Measurements from ENCODE around the gene APBA2.
"Not testable (repeated sequence)": the region's sequence is repeated elsewhere in the genome, so short reads cannot be mapped to it uniquely, and the experiment has no call there.

Gene APBA2

GRCh38 chr15:29142129-29142747 is 256.5 kb downstream of the APBA2 start:
- DNase-seq = no peak

GRCh38 chr15:29143293-29143692 is 257.5 kb downstream of the APBA2 start:
- no peak for DNase-seq

GRCh38 chr15:29143909-29144635 is 258.3 kb downstream of the APBA2 start:
- no peak for DNase-seq

GRCh38 chr15:29149738-29150075 is 263.9 kb downstream of the APBA2 start:
- DNase-seq = no peak

DNA sequence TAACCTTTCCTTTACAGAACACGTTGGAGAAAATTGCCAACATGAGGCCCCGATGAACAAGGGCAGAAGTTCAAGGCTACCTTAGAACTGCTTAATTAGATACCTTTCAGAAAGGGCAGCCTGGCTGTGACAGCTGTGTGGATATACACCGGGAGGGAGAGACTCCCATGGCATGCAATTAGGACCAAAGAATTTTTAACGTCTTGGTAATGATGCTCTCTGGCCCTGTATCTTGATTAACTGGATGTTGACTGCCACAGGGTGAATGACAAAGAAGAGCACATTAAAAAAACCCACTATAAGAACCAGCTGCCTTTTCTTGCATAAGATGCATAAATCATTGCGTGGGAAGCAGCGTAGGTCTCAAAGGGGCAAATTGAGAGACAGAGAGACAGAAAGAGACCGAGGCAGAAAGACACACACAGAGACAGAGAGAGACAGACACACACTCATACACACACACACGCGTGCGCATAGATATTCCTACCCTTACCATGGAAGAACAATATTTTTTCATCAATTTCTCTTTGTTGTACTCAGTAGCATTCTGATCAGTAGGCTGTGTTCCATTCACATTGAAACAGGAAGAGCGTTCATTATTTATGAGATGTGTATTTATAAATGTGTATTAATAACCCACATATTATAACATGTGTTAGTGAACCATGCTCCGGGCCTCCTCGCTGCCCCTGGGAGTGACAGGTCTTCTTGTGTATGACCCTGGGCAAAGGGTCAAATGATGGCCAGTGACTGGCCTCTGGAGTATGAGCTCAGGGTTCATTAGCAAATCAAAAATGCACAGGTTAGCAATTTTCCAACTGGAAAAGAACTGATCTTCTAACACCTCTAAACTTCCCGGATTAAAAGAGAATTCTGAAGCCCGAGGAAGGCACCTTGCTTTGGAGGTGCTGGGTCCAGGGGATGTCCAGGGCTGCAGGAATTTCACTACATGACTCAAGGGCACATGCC is 265.0 kb downstream of the APBA2 start:
- DNase-seq = no peak

GRCh38 chr15:29151484-29151857 is 265.7 kb downstream of the APBA2 start:
- no peak for DNase-seq

DNA sequence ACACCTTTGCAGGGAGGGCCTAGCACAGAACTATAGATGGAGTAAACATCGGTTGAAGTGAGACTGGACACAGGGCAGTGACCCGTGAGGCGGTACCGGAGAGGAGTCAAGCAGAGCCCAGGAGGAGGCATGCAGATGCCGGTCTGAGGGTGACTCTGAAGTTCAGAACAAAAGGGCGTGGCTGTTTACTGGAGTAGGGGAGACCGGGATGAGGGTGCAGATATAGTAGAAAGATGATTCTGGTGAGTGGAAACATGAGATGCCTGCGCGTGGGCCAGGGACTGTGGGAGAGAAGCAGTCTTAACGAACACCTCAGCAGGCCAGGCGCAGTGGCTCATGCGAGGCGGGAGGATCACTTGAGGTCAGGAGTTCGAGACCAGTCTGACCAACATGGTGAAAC is 270.7 kb downstream of the APBA2 start:
- DNase-seq = no peak

DNA sequence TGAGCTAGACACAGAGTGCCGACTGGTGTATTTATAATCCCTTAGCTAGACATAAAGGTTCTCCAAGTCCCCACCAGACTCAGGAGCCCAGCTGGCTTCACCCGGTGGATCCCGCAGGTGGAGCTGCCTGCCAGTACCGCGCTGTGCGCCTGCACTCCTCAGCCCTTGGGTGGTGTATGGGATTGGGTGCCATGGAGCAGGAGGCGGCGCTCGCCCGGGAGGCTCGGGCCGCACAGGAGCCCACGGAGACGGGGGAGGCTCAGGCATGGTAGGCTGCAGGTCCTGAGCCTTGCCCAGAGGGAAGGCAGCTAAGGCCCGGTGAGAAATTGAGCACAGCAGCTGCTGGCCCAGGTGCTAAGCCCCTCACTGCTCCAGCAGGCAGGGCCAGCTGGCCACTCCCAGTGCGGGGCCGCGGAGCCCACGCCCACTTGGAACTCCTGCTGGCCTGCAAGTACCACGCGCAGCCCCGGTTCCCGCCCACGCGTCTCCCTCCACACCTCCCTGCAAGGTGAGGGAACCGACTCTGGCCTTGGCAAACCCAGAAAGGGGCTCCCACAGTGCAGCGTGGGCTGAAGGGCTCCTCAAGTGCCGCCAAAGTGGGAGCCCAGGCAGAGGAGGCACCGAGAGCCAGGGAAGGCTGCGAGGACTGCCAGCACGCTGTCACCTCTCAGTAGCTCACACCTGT is 274.1 kb downstream of the APBA2 start:
- DNase-seq = no peak

DNA sequence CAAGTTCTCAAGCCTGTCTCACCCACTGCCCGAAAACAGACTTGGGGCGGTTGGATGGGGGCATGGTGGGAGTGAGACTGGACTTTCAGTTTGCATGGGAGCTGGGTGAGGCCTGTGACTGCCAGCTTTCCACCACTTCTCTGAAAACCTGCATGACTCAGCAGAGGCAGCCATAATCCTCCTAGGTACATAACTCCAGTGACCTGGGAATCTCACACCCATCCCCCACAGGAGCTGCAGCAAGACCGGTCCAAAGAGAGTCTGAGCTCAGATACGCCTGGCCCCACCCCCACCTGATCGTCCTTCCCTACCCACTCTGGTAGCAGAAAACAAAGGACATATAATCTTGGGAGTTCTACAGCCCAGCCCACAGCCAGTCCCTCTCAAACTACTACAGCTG is 276.6 kb downstream of the APBA2 start:
- no peak for DNase-seq

DNA sequence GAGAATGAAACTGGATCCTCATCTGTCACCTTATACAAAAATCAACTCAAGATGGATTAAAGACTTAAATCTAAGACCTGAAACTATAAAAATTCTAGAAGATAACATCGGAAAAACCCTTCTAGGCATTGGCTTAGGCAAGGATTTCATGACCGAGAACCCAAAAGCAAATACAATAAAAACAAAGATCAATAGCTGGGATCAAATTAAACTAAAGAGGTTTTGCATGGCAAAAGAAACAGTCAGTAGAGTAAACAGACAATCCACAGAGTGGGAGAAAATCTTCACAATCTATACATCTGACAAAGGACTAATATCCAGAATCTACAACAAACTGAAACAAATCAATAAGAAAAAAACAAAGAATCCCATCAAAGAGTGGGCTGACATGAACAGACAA is 281.3 kb downstream of the APBA2 start:
- DNase-seq = not testable (repeated sequence)

Data from CD4-positive, alpha-beta T cell treated with Interleukin-21 for 1 hour (primary cell).